ENCODE data around the gene STK17A. TPM values are rescaled to one million over a fixed set of nuclear protein-coding genes. Genes with fewer than 3 reads are reported as not detected.
"Not testable (repeated sequence)": the region's sequence is repeated elsewhere in the genome, so short reads cannot be mapped to it uniquely, and the experiment has no call there.

The STK17A gene
- total RNA-seq, 4 donors from 2014 or later = 14.6 to 31.5 (median 27.3) TPM

- H3K36me3 ChIP-seq = no peaks in the 10 kb centered on the region
- no peaks in the 10 kb centered on the region for H3K4me1 ChIP-seq
- TF ChIP-seq POLR2A (IDR thresholded peaks at IDR 0.05) = no peak
- TF ChIP-seq POLR2AphosphoS5 (IDR thresholded peaks at IDR 0.05) = no peak
- no peak for TF ChIP-seq CTCF (IDR thresholded peaks at IDR 0.05)
- no peak for TF ChIP-seq EP300 (IDR thresholded peaks at IDR 0.05)
- 14 to 17% methylated on average over 1 of the region's 1 CpG for WGBS, 2 donors (ENCODE audit: low coverage in 1 of 2)
- no peak overlapping the region for H3K27ac ChIP-seq
- no peak overlapping the region for H3K4me3 ChIP-seq
- no peaks in the 10 kb centered on the region for H3K9me3 ChIP-seq
- H3K27me3 ChIP-seq = no peaks in the 10 kb centered on the region
- ATAC-seq = peak; percentile 81
Measured at GRCh38 chr7:43572516-43573049, 10.3 kb upstream of the STK17A start.

- H3K4me3 ChIP-seq, H3K4me1 ChIP-seq, H3K9me3 ChIP-seq, H3K27me3 ChIP-seq, ATAC-seq, H3K36me3 ChIP-seq, H3K27ac ChIP-seq: not testable (repeated sequence)
- WGBS, 2 donors (ENCODE audit: low coverage in 1 of 2) = 85 to 97% methylated on average over 2 of the region's 2 CpGs
Measured at GRCh38 chr7:43573832-43574231, 9.1 kb upstream of the STK17A start.

GRCh38 chr7:43575506-43575905 is 7.4 kb upstream of the STK17A start:
- WGBS, 2 donors (ENCODE audit: low coverage in 1 of 2) = 67 to 85% methylated on average over 1 to 4 of the region's 6 CpGs
- no peaks in the 10 kb centered on the region for H3K4me1 ChIP-seq
- ATAC-seq = no peak

GRCh38 chr7:43576241-43576640 is 6.7 kb upstream of the STK17A start:
- no peak overlapping the region for H3K27ac ChIP-seq
- no peaks in the 10 kb centered on the region for H3K4me1 ChIP-seq
- no peaks in the 10 kb centered on the region for H3K27me3 ChIP-seq
- H3K36me3 ChIP-seq = no peaks in the 10 kb centered on the region
- TF ChIP-seq POLR2AphosphoS5 (IDR thresholded peaks at IDR 0.05) (no peak), EP300 (IDR thresholded peaks at IDR 0.05) (no peak), POLR2A (IDR thresholded peaks at IDR 0.05) (no peak), CTCF (IDR thresholded peaks at IDR 0.05) (no peak)
- no peak overlapping the region for H3K4me3 ChIP-seq
- H3K9me3 ChIP-seq = no peaks in the 10 kb centered on the region
- 89 to 93% methylated on average over 3 of the region's 3 CpGs for WGBS, 2 donors (ENCODE audit: low coverage in 1 of 2)
- ATAC-seq = no peak

More at GRCh38 chr7:43575506-43575905, 7.4 kb upstream of the STK17A start:
- Histone ChIP-seq H3K36me3 (no peaks in the 10 kb centered on the region), H3K27me3 (no peaks in the 10 kb centered on the region), H3K9me3 (no peaks in the 10 kb centered on the region), H3K27ac (no peak overlapping the region), H3K4me3 (no peak overlapping the region)
- TF ChIP-seq POLR2AphosphoS5 (IDR thresholded peaks at IDR 0.05) (no peak), CTCF (IDR thresholded peaks at IDR 0.05) (no peak), EP300 (IDR thresholded peaks at IDR 0.05) (no peak), POLR2A (IDR thresholded peaks at IDR 0.05) (no peak)

- Histone ChIP-seq H3K4me3 (no peak overlapping the region), H3K27me3 (no peaks in the 10 kb centered on the region), H3K36me3 (no peaks in the 10 kb centered on the region), H3K9me3 (no peaks in the 10 kb centered on the region), H3K4me1 (peaks cover 0 to 3% (median 0%) of the 10 kb centered on the region in 3 donors), H3K27ac (no peak overlapping the region)
- no peak for ATAC-seq
- 63 to 83% methylated on average over 4 to 6 of the region's 6 CpGs for WGBS, 2 donors (ENCODE audit: low coverage in 1 of 2)
- no peak for TF ChIP-seq POLR2A (IDR thresholded peaks at IDR 0.05)
- no peak for TF ChIP-seq CTCF (IDR thresholded peaks at IDR 0.05)
- TF ChIP-seq POLR2AphosphoS5 (IDR thresholded peaks at IDR 0.05) = no peak
- TF ChIP-seq EP300 (IDR thresholded peaks at IDR 0.05) = no peak
Measured at GRCh38 chr7:43577485-43577951, 5.4 kb upstream of the STK17A start.

All from gastroesophageal sphincter (tissue), 4 donors.